Raji (cell line): ENCODE measurements around the gene DNMT3B.

Source experiments
- POLR2A ChIP-seq: IDR thresholded peaks from 2 replicates; pipeline ENCODE4 v1.6.1; 2011; ENCODE audit warnings: low read depth, low read length, control low read depth; ENCODE audit not compliant: insufficient read depth

DNMT3B gene

GRCh38 chr20:32798046-32798981, 36.1 kb downstream of the DNMT3B start:
- TF ChIP-seq POLR2A = no peak

- TF ChIP-seq POLR2A = no peak
These were observed 40.9 kb downstream of the DNMT3B start for GRCh38 chr20:32803092-32803491.

GRCh38 chr20:32804022-32804715, 42.0 kb downstream of the DNMT3B start:
- no peak for TF ChIP-seq POLR2A

GRCh38 chr20:32804817-32805216, 42.6 kb downstream of the DNMT3B start:
- no peak for TF ChIP-seq POLR2A

GRCh38 chr20:32805721-32806120, 43.5 kb downstream of the DNMT3B start:
- TF ChIP-seq POLR2A = no peak

- TF ChIP-seq POLR2A = no peak
These were observed 44.2 kb downstream of the DNMT3B start for GRCh38 chr20:32806356-32806755.

GRCh38 chr20:32807706-32808105, 45.5 kb downstream of the DNMT3B start:
- no peak for TF ChIP-seq POLR2A

GRCh38 chr20:32808438-32808837, 46.3 kb downstream of the DNMT3B start:
- TF ChIP-seq POLR2A = no peak

GRCh38 chr20:32809907-32810306, 47.7 kb downstream of the DNMT3B start:
- no peak for TF ChIP-seq POLR2A

- no peak for TF ChIP-seq POLR2A
These were observed 48.8 kb downstream of the DNMT3B start for GRCh38 chr20:32810941-32811340.

GRCh38 chr20:32811886-32812285, 49.7 kb downstream of the DNMT3B start:
- no peak for TF ChIP-seq POLR2A

GRCh38 chr20:32819992-32820697, 58.0 kb downstream of the DNMT3B start:
- TF ChIP-seq POLR2A = peak; percentile 65

- TF ChIP-seq POLR2A = no peak
These were observed 58.7 kb downstream of the DNMT3B start for GRCh38 chr20:32820698-32821377.

- TF ChIP-seq POLR2A = no peak
These were observed 60.0 kb downstream of the DNMT3B start for GRCh38 chr20:32822225-32822624.

GRCh38 chr20:32823078-32823477, 60.9 kb downstream of the DNMT3B start:
- TF ChIP-seq POLR2A = no peak
